GM19023 (cell line): ENCODE data around the gene MTERF4.

Source experiments
- ATAC-seq: cut with Tn5 transposase; IDR thresholded peaks from one replicate; pipeline ENCODE4 v1.9.1; 2021; ENCODE audit warnings: mild to moderate bottlenecking, moderate library complexity; ENCODE audit not compliant: unreplicated experiment

Gene MTERF4

DNA sequence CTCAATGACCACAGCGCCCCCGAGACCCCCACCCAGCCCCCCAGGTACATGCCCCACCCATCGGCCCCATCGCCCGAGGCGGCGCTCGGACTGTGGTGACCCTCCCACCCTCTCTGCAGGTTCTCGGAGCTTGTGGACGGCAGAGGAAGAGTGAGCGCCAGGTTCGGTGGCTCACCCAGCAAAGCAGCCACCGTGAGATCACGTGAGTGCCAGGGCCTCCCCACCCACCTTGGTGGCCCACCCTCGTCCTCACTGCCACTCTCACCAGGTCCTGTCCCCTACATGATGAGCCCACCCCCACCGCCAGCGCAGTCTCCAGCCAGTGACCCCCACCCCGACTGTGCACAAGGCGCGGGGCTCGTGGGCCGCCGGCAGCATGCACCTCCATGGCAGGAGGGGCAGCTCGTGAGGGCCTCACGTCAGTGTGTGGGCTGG is 30.4 kb downstream of the MTERF4 start:
- no peak for ATAC-seq

DNA sequence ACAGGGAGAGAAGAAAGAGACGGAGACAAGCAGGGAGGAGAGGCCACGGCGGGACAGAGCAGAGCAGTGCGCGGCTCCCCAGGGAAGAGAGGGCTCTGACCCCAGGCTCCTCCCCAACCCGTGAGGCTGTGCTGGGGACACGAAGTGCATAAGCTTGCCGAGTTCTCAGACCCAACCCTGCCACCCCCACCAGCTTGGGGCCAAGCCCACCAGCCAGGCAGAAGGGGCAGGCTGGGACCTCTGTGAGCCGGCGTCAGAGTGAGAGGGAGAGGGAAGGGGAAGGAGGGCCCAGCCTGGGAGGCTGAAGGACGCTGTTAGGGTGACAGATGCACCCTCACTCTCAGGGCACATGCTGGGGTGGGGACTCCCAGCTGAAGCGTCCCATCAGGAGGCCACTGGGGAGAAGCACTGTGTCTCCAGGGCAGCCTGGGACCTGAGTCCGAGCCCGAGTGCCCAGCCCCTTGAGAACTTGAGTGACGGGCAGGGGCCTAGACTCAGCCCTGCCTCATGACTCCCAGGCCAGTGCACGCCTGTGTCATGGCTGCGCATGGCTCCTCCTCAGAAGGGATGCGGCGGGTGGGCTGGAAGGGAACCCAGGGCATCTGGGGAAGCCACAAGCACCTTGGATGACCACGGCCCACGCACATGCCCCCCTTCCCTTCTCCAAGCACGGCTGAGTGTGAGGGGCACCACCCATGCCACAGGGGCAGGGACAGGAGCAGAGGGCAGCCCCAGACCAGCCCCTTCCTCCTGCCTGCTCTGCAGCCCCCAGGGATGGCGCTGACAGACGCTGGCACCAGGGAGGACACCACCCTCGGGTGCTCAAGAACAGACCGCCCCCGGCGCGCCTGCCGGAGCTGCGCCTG is 31.0 kb downstream of the MTERF4 start:
- ATAC-seq, result no peak

DNA sequence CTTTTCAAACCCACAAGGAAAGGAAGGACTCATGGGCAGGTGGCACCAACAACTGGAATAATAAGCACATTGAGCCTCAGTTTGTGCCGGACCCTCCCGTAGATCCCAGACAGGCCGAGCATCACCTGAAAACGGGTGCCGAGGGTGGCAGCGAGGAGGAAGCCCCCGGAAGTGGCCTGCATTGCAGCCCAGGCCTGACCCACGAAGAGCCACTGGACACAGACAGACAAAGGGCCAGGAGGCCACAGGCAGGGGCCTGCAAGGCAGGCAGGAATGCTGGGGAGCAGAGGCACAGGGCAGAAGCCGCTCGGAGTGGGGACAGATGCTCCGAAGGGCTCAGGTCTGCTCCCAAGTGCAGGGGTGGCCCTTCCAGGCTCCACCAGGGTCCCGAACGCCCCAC is 31.7 kb downstream of the MTERF4 start:
- ATAC-seq, result no peak

DNA sequence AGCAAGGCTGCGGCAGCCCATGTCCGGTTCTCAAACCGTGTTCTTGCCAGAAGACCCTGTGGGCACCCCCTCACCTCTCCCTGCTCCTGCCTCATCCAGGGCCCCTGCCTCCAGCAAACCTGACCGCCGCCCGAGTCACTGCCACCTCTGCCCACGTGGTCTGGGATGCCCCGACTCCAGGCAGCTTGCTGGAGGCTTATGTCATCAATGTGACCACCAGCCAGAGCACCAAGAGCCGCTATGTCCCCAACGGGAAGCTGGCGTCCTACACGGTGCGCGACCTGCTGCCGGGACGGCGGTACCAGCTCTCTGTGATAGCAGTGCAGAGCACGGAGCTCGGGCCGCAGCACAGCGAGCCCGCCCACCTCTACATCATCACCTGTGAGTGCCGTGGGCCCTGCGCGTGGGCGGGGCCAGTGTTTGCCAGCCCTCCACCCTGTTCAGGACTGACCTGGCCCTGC is 32.2 kb downstream of the MTERF4 start:
- ATAC-seq, result no peak

DNA sequence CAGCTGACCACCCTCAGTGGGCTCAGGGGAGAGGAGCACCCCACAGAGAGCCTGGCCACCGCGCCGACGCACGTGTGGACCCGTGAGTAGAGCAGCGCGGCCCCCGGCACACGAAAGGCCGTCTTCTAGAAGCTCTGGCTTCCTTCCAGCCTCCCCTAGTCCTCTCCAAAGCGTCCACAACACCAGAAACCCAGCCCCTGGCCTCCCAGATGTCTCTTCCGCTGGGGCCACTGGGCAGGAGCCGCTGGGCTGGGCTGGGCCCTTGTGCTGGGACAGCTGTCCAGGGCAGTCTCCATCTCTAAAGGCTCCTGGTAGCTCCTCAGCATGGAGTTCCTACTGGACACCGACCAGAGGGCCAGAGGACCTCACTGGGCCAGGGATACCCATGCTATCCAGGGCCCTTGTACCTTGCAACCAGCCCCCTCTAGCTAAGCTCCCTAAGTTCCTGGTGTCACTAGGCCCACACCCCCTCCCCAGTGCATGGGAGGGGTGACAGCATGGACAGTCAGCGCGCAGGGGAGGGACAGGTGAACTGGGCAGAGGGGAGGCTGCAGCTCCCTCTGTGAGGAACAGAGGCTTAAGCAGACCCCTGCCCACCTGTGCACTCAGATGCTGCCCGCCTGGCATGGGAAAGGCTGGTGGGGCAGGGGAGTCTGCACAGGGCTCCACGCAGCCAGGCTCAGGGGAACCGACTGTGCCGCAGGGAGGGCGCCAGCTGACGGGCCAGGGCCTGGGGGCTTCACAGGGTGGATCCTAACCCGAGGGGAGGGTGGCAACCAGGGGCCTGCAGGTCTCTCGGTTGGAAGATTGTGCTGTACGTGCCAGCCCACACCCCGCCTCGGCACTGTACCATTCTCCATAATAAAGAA is 32.9 kb downstream of the MTERF4 start:
- ATAC-seq, result no peak

DNA sequence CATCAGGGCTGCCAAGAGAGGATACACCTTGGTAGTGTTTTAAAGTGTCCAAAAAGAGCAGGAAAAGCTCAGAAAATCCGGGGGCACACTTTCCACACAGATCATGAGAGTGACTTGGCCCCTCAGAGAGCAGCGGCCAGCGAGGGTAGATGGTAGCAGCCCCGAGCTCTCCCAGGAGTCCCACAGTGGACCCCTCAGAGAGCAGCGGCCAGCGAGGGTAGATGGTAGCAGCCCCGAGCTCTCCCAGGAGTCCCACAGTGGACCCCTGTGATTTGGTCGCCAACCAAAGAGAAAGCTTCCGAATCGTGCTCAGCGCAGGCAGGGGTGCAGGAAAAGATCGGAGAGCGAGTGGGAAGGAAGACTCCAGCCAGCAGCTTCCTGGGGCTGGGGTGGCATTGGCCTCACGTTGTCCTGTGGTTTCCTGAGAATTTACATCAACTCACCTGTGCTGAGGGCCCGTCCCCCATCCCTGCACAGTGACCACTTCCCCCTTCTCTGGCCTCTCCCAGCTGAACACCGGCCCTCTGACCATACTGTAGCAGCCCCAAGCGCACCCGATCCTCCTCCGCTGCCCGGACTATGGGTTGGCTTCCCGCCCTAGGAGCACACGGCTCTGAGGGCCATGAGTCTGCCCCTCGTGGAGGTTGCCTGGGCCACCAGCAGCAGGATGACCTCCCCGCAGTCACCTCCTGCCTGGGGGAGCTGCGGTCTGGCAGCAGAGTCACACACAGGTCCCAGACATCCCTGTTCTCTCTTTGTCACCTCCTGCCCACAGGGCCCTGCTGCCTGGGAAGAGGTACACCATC is 33.7 kb downstream of the MTERF4 start:
- no peak for ATAC-seq

DNA sequence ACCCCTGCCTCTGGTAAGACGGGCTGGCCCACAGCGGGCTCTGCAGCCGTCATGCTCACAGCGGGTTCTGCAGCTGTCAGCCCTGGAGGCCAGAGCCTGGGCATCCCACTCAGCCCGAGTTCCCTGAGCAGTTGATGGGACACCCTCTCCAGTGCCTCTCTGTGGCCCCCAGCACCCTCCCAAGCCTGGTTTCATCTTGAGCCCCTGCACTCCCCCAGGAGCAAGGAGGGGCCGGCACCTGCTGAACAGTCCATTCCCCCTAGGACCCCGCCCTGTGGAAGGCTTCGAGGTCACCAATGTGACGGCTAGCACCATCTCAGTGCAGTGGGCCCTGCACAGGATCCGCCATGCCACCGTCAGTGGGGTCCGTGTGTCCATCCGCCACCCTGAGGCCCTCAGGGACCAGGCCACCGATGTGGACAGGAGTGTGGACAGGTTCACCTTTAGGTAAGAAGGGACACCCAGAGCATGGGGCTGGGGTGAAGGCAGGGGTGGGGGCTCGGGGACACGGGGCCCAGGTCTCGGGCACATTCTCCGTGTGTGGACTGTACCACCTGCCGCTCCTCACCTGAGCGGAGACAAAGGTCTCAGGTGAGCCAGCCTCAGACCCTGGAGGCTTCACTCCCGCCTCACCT is 34.5 kb downstream of the MTERF4 start:
- no peak for ATAC-seq

DNA sequence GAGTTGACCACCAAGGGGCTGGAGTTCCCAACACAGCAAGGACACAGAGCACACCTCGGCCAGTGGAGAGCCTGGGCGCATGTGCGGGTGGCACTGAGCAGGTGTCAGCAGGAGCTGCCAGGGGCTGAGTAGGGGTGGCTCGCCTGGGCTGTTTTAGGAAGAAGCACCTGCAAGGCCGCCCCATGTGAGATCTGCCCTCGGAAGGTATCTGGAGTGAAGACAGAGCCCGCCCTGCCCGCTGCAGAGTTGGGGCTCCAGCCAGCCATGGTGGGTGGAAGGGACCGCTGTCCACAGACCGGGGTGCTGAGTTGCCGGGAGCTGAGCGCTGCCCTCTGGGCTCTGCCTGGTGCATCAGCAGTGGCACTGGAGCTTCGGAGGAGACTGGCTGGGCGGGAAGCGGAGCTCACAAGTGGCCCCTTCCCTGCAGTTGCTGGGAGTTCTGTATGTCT is 35.2 kb downstream of the MTERF4 start:
- ATAC-seq, result no peak

DNA sequence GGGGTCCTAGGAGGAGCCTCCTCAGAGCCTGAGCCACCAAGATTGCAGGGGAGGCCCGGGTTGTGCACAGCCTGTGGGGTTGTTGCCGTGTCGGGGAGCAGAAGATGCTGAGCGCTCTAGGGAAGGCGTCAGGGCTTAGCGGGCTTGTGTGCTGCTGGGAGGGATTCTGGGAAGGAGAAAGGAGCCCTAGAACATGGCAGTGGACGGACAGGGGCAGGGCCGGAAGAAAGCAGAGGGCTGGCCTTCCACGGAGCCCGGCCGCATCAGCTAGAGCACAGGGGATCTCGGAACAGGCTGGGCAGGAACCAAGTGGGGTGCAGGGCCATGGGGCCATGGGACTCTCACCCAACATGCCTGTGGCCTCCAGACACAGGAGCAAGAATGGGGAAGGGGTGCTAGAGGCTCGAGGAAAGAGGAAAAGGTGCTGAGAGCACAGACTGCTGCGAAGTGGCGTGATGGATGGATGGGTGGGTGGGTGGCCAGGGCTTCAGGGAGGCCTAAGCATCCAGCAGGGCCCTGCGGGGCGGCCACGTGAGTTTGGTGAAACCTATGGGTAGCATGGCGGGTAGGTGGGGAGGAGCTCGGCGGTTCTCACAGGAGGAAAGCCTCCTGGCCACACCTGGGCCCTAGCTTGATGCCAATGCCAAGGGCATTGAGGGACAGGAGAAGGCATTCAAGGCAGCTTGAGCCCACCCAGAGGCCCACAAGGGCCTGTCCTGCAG is 35.8 kb downstream of the MTERF4 start:
- no peak for ATAC-seq

DNA sequence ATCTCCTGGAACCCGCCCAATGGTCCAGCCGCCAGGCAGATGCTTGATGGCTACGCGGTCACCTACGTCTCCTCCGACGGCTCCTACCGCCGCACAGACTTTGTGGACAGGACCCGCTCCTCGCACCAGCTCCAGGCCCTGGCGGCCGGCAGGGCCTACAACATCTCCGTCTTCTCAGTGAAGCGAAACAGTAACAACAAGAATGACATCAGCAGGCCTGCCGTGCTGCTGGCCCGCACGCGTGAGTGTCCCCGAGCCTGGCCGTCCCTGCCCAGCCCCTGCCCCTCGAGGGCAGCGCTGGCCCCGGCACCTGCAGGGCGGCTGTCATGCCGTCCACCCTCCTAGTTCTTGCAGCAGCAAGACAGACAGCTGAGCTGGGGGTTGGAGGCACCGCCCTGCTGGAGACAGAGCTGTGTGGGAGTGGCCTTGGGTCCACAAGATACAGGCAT is 36.7 kb downstream of the MTERF4 start:
- ATAC-seq, result no peak

DNA sequence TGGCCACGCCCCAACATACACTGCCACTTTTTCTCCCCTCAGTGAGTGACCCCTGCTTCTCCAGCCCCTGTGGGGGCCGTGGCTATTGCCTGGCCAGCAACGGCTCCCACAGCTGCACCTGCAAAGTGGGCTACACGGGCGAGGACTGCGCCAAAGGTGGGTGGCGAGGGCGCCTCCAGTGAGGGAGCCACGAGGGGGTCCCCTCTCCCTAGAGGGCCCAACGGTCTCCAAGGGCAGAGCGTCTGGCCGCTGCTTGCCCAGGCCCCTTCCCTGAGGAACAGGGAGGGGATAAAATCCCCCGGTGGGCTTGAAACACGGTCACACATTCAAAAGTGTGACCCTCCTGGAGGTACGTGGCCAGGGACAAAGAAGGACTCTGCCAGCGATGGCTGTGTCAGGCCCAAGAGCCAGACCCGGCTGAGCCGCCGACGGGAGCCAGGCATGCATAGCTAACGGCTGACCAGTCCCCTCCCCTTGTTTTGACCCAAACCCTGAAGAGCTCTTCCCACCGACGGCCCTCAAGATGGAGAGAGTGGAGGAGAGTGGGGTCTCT is 37.2 kb downstream of the MTERF4 start:
- no peak for ATAC-seq

DNA sequence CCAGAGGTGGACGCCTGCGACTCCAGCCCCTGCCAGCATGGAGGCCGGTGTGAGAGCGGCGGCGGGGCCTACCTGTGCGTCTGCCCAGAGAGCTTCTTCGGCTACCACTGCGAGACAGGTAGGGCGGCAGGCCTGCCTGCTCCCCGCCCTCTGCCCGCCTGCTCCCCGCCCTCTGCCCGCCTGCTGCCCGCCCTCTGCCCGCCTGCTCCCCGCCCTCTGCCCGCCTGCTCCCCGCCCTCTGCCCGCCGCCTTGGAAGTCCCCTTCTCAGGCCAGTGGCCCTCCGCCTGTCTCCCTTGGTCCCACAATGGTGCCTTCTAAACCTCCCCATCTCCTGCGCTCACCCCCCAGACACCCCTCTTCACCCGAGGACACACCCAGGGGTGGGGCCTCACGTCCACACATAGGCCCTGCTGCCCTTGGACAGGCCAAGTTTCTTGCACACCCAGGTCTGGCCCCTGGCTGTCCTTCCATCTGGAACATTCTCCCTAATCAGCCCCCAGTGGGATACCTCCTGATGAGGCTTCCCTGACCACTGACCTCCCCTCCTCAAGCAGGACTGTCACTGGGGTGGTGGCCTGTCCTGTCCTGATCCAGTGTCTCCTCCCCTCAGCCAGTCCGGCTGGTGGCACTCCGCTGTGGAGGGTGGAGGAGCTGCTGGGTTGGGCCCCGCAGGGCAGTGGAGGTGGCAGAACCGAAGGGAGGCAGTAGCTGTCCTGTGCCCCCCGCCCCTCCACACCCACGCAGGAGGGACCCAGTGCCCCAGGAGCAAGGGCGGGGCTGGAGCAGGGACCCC is 37.9 kb downstream of the MTERF4 start:
- ATAC-seq, result no peak

DNA sequence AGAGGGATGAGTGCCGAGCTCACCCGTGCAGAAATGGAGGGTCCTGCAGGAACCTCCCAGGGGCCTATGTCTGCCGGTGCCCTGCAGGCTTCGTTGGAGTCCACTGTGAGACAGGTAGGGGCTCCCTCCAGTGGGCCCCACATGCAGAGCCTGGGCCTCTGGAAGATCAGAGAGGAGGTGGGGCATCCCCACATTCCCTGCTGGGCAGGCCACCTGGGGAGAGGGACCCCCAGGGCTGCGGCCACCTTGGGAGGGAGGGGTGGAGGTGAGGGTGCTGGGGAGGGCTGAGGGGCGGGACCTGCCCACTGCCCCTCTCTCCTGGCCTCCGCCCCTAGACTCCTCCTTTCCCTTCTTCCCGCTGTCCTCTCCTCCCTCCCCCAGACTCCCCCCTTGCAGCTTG is 38.5 kb downstream of the MTERF4 start:
- ATAC-seq, result no peak

DNA sequence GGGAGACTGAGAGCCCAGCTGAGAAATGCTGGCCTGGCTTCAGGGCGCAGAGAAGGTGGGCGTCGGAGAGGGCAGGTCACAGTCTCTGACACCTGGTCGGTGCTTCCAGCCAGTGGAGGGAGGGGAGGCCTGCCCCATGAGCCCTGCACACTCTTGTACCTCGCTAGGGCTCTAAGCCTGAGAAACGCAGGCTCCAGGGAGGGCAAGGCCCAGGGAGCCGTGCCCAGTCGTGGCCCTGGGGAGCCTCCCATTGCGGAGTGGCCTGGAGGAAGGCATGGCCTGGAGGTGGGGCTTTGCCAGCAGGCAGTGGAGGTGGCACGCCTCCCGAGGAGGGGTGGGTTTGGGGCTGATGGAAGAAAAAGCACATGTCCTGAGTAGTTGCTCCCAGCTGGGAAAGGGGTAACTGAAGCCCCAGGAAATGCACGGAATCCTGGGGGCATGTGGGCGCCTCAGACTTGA is 39.0 kb downstream of the MTERF4 start:
- ATAC-seq, result no peak

DNA sequence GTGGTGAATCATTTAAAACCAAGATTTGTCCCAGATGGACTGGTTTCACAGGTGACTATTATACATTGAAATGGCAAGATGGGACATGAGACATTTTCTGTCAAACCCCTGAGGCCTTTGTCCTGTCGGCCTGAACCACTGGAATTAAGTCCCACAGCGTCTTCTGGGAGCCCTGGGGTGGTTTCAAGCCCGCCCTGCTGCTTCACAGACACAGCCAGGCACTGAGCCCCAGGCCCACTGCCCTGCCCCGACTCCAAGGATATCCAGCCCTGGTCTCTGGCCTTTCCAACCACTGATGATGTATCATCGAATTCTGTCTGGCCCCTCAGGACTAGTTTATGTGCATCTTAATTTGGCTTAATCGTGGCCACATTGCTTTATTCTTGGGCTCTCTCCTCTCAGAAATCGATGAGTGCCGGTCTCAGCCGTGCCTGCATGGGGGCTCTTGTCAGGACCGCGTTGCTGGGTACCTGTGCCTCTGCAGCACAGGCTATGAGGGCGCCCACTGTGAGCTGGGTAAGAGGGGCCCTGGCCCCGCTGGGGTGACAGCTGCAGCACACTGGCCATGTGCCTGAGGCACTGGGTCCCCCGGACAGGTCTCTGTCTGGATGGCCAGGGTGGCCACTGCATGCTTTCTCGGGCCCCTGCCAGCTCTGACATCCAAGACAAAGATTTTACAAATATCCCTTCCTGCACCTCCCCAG is 39.5 kb downstream of the MTERF4 start:
- ATAC-seq, result no peak

DNA sequence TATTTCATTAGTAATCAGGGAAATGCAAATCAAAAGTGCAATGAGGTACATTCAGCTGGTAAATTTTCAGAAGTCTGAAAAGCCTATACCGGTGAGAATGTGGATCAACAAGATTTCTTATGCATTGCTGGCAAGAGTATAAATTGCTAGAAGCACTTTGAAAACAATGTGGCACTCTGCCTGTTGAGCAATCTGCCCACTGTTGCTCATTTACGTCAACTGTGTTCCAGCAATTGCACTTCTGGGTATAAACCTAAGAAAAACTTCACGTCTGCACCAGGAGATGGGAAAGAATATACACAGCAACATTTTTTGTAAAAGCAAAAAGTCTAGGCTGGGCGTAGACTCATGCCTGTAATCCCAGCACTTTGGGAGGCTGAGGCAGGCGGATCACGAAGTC is 40.8 kb downstream of the MTERF4 start:
- ATAC-seq, result no peak

DNA sequence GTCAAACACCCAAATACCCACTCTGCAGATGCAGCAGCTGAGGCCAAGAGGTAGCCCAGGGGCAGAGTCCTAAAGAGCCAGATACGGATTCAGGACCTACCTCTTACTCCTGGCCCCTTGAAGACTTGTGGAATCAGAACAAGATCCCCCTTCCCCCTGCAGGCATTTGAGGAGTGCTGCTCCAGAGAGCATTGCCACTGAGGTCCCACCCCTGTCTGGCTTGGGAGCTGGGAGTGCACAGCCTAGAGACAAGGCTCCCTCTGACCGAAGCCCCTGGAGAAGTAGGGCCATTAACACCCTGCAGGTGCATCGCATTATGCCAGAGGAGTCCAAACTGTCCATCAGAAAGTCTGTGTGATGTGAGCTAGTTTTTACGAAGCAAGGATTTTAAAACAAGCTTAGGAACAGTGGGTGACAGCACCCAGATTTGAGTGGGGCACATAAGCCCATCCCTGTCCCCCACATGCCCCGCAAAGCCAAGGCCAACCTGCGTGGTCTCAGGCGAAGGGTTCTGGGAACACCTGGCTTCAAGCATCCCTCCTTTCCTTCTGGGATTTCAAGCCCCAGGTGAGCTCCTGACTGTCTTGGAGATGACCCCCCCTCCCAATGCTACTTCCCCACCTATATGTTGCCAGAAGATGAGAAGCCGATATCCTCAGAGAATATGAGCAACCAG is 48.4 kb downstream of the MTERF4 start:
- no peak for ATAC-seq
